Mesendoderm (in vitro differentiated cells): Measurements from ENCODE around the gene CCDC14.

Experiments used
- DNase-seq: peaks from one replicate; pipeline ENCODE4 v3.0.0; 2013
- H2AK5ac ChIP-seq: 2 replicates; pipeline ENCODE4 v1.6.1; 2013; ENCODE audit warnings: low read length, inconsistent platforms
- H2BK120ac ChIP-seq: 2 replicates; pipeline ENCODE4 v1.6.1; 2013; ENCODE audit warnings: low read depth, mild to moderate bottlenecking, low read length, moderate library complexity, mixed read lengths
- H2BK15ac ChIP-seq: replicated peaks from 2 replicates; pipeline ENCODE4 v1.6.1; 2013; ENCODE audit warnings: low read depth, mild to moderate bottlenecking, moderate library complexity
- H2BK5ac ChIP-seq: 2 replicates; pipeline ENCODE4 v1.6.1; 2013; ENCODE audit warnings: low read length, inconsistent platforms
- H3K18ac ChIP-seq: 2 replicates; pipeline ENCODE4 v1.6.1; 2013; ENCODE audit warnings: mild to moderate bottlenecking, low read length, mixed read lengths
- H3K23ac ChIP-seq: one replicate; pipeline ENCODE4 v1.6.1; 2013; ENCODE audit warnings: low read length
- H3K27ac ChIP-seq: 2 replicates; pipeline ENCODE4 v1.5.1; 2013; ENCODE audit warnings: low read depth, mild to moderate bottlenecking, inconsistent platforms, low read length, moderate library complexity
- H3K27me3 ChIP-seq: 2 replicates; pipeline ENCODE4 v1.6.1; 2013; ENCODE audit warnings: low read length, control low read depth, mild to moderate bottlenecking, inconsistent platforms; ENCODE audit not compliant: insufficient read depth, poor library complexity
- H3K36me3 ChIP-seq: 2 replicates; pipeline ENCODE4 v1.6.1; 2013; ENCODE audit warnings: low read length, inconsistent platforms; ENCODE audit not compliant: control insufficient read depth, insufficient read depth
- H3K4ac ChIP-seq: one replicate; pipeline ENCODE4 v1.6.1; 2013; ENCODE audit warnings: low read depth, mild to moderate bottlenecking, low read length, moderate library complexity
- H3K4me1 ChIP-seq: 2 replicates; pipeline ENCODE4 v1.6.1; 2013; ENCODE audit warnings: low read depth, low read length, inconsistent platforms; ENCODE audit not compliant: control insufficient read depth
- H3K4me2 ChIP-seq: 2 replicates; pipeline ENCODE4 v1.6.1; 2013; ENCODE audit warnings: low read length
- H3K4me3 ChIP-seq: 2 replicates; pipeline ENCODE4 v1.5.1; 2013; ENCODE audit warnings: mild to moderate bottlenecking, low read length
- H3K56ac ChIP-seq: one replicate; pipeline ENCODE4 v1.6.1; 2013; ENCODE audit warnings: low read length
- H3K79me1 ChIP-seq: 2 replicates; pipeline ENCODE4 v1.6.1; 2013; ENCODE audit warnings: low read length, inconsistent platforms
- H3K79me2 ChIP-seq: 2 replicates; pipeline ENCODE4 v1.6.1; 2013; ENCODE audit warnings: mild to moderate bottlenecking, low read length; ENCODE audit not compliant: control insufficient read depth, insufficient read depth
- H3K9ac ChIP-seq: 2 replicates; pipeline ENCODE4 v1.6.1; 2013; ENCODE audit warnings: low read length, inconsistent platforms
- H4K5ac ChIP-seq: one replicate; pipeline ENCODE4 v1.6.1; 2013; ENCODE audit warnings: low read length
- H4K8ac ChIP-seq: one replicate; pipeline ENCODE4 v1.6.1; 2013; ENCODE audit warnings: low read depth, mild to moderate bottlenecking, control low read depth, low read length, moderate library complexity
- WGBS: extraction: QIAGEN DNeasy Blood & Tissue Kit; methylation state at CpG from one replicate; pipeline ENCODE4 v1.1.7; 2013; ENCODE audit warnings: low lambda C conversion rate, missing lambda C conversion rate; ENCODE audit not compliant: insufficient coverage; ENCODE audit errors: extremely low coverage; 5-methylcytosine and 5-hydroxymethylcytosine counted together

Gene CCDC14

DNA sequence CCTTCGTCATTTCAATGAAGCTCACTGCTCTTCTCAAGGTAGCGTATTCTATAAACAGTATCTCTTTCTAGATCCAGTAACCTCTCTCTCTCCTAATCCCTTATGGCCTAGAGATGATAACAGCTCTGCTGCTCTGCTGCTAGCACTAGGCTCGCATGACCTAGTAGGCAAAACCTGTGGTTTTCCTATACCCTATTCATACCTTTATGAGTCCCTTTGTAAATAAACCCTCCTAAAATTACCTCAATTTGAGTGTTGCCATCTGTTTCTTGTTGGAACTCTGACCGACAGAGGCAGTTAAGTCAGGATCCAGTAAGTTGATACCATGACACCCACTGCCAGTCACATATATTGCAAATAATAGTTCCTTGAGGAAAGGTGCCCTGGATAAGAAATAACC lies 7.3 kb downstream of the CCDC14 start:
- Histone ChIP-seq H2BK5ac (no peak overlapping the region), H3K79me2 (no peaks in the 10 kb centered on the region), H3K9ac (no peak overlapping the region), H3K56ac (no peak overlapping the region), H3K4me3 (no peak overlapping the region), H3K27me3 (no peaks in the 10 kb centered on the region), H2BK15ac (no peak overlapping the region), H3K36me3 (peaks cover 7% of the 10 kb centered on the region), H3K79me1 (peaks cover 2% of the 10 kb centered on the region), H3K4me2 (no peak overlapping the region), H2BK120ac (no peak overlapping the region), H3K4ac (no peak overlapping the region), H4K8ac (no peak overlapping the region), H3K4me1 (no peaks in the 10 kb centered on the region), H3K23ac (no peak overlapping the region), H3K18ac (no peak overlapping the region), H2AK5ac (no peak overlapping the region), H3K27ac (no peak overlapping the region), H4K5ac (no peak overlapping the region)
- no peak for DNase-seq
- no CpG with 5 or more reads among the region's 4 CpGs for WGBS

- WGBS, result no CpG with 5 or more reads among the region's 4 CpGs
- Histone ChIP-seq H3K18ac (no peak overlapping the region), H3K4me1 (no peaks in the 10 kb centered on the region), H3K4ac (no peak overlapping the region), H3K4me3 (no peak overlapping the region), H4K5ac (no peak overlapping the region), H3K27me3 (no peaks in the 10 kb centered on the region), H2BK5ac (no peak overlapping the region), H3K23ac (no peak overlapping the region), H2AK5ac (no peak overlapping the region), H3K27ac (no peak overlapping the region), H3K79me2 (no peaks in the 10 kb centered on the region), H3K4me2 (no peak overlapping the region), H3K56ac (no peak overlapping the region), H2BK120ac (no peak overlapping the region), H4K8ac (no peak overlapping the region), H3K9ac (no peak overlapping the region), H3K79me1 (peaks cover 2% of the 10 kb centered on the region), H2BK15ac (no peak overlapping the region), H3K36me3 (peaks cover 7% of the 10 kb centered on the region)
- DNase-seq, result no peak
Measured at GRCh38 chr3:123952844-123953520, 8.0 kb downstream of the CCDC14 start.

DNA sequence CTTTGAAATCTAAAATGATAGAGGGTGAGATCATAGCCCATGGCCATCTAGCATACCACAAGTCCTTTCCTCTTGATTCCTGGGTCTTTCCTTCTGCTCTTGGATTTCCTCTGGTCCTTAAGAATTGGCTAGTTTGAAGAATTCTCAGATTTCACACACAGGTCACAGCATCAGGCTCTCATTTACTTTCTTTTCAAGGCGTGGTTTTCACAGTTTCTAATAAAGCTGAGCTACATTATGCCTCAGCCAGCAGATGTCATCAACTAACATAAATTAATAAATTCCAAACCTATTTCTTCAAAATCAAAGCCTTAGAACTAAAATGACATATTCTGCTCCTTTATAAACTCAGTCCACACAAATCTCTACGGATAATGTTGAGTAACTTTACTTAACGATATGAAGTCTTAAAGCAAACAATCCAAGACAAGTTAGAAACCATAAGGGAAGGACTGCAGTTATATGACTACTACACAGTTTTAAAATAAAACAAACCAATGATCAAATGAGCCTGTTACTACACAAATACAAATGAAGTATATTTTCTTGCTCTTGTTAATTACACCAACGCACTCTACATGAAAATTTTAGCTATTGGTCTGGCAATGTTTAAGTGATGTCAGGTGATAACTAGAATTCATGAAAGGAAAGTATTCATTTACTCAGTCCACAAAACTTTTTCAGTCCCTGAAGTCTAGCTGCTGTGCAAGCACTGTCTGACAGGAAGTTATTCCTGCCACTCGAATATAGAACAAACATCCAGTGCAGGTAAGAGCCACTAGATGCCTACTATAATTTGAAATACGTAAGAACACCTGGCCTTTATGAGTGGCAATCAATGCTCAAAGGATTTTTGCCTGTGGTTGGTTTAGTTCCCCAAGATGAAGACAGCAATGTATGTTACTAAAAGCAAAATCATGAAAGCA lies 9.2 kb downstream of the CCDC14 start:
- H3K4me1 ChIP-seq, result no peaks in the 10 kb centered on the region
- H3K4ac ChIP-seq, result no peak overlapping the region
- H3K79me1 ChIP-seq, result peaks cover 2% of the 10 kb centered on the region
- H3K36me3 ChIP-seq, result peaks cover 10% of the 10 kb centered on the region
- WGBS, result 100% methylated on average over 1 of the region's 6 CpGs
- no peak overlapping the region for H3K23ac ChIP-seq
- H3K4me3 ChIP-seq, result no peak overlapping the region
- H3K27me3 ChIP-seq, result no peaks in the 10 kb centered on the region
- no peak overlapping the region for H3K27ac ChIP-seq
- no peak overlapping the region for H3K56ac ChIP-seq
- no peaks in the 10 kb centered on the region for H3K79me2 ChIP-seq
- no peak overlapping the region for H3K4me2 ChIP-seq
- no peak overlapping the region for H4K8ac ChIP-seq
- H2AK5ac ChIP-seq, result no peak overlapping the region
- no peak overlapping the region for H3K18ac ChIP-seq
- no peak overlapping the region for H2BK15ac ChIP-seq
- DNase-seq, result no peak
- no peak overlapping the region for H3K9ac ChIP-seq
- H2BK120ac ChIP-seq, result no peak overlapping the region
- no peak overlapping the region for H2BK5ac ChIP-seq
- H4K5ac ChIP-seq, result no peak overlapping the region

DNA sequence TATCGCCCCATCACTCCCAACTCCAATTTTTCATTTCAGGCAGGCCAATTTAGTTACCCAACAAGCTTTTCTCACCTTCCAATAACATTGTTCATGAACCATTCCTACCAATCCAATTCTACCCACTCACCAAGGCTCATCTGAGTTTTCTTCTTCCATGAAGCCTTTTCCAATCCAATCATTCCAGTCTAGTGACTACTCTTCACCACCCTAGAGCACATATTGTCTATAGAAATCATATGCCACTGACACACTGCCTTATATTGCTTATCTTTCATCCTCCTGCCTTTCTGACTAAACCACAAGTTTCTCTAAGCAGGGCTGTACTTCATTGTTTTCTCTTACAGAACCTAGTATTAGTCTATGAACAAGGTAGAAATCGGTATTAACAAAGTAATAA lies 11.4 kb downstream of the CCDC14 start:
- no peak overlapping the region for H3K9ac ChIP-seq
- H3K4ac ChIP-seq, result no peak overlapping the region
- H2BK15ac ChIP-seq, result no peak overlapping the region
- no peaks in the 10 kb centered on the region for H3K4me1 ChIP-seq
- no peaks in the 10 kb centered on the region for H3K27me3 ChIP-seq
- peaks cover 2% of the 10 kb centered on the region for H3K79me1 ChIP-seq
- no peak overlapping the region for H2BK120ac ChIP-seq
- peaks cover 9% of the 10 kb centered on the region for H3K36me3 ChIP-seq
- no peak overlapping the region for H3K4me3 ChIP-seq
- DNase-seq, result no peak
- H3K56ac ChIP-seq, result no peak overlapping the region
- no peak overlapping the region for H4K8ac ChIP-seq
- H4K5ac ChIP-seq, result no peak overlapping the region
- no peak overlapping the region for H3K4me2 ChIP-seq
- no peak overlapping the region for H3K23ac ChIP-seq
- no peak overlapping the region for H2BK5ac ChIP-seq
- H3K79me2 ChIP-seq, result no peaks in the 10 kb centered on the region
- WGBS, result 100% methylated on average over 1 of the region's 2 CpGs
- no peak overlapping the region for H3K27ac ChIP-seq
- no peak overlapping the region for H2AK5ac ChIP-seq
- no peak overlapping the region for H3K18ac ChIP-seq

- Histone ChIP-seq H3K27me3 (no peaks in the 10 kb centered on the region), H3K23ac (no peak overlapping the region), H3K9ac (no peak overlapping the region), H2BK5ac (no peak overlapping the region), H3K56ac (no peak overlapping the region), H3K79me2 (no peaks in the 10 kb centered on the region), H3K18ac (no peak overlapping the region), H3K27ac (no peak overlapping the region), H2BK120ac (no peak overlapping the region), H3K36me3 (peaks cover 11% of the 10 kb centered on the region), H4K8ac (no peak overlapping the region), H4K5ac (no peak overlapping the region), H3K4ac (no peak overlapping the region), H2AK5ac (no peak overlapping the region), H3K4me3 (no peak overlapping the region), H3K4me1 (no peaks in the 10 kb centered on the region), H3K4me2 (no peak overlapping the region), H3K79me1 (peaks cover 2% of the 10 kb centered on the region), H2BK15ac (no peak overlapping the region)
- DNase-seq, result no peak
- no CpG with 5 or more reads among the region's 9 CpGs for WGBS
Measured at GRCh38 chr3:123948449-123948848, 12.6 kb downstream of the CCDC14 start.
